ENCODE measurements around the gene MIOS. TPM values are rescaled to one million over a fixed set of nuclear protein-coding genes. Genes with fewer than 3 reads are reported as not detected.
"Not testable (repeated sequence)": the region's sequence is repeated elsewhere in the genome, so short reads cannot be mapped to it uniquely, and the experiment has no call there.

Gene MIOS
- total RNA-seq, 4 donors from 2014 or later, result 37.6 to 65.6 (median 52.3) TPM

GRCh38 chr7:7554649-7555575, 11.8 kb upstream of the MIOS start:
- 39 to 41% methylated on average over 8 of the region's 8 CpGs for WGBS, 2 donors
- intact Hi-C loops (cut with DNase I; ENCODE audit: low total_unique reads), result no loop called here
- TF ChIP-seq POLR2A (IDR thresholded peaks at IDR 0.05) (no peak), CTCF (IDR thresholded peaks at IDR 0.05) (no peak)
- no peak for DNase-seq (ENCODE audit: low spot score in 2 of 2)
- H3K4me3 ChIP-seq (ENCODE audit: low read depth, poor library complexity, severe bottlenecking), result no peak overlapping the region

GRCh38 chr7:7556852-7557251, 9.8 kb upstream of the MIOS start:
- H3K4me3 ChIP-seq (ENCODE audit: low read depth, poor library complexity, severe bottlenecking), result no peak overlapping the region
- no peak for DNase-seq (ENCODE audit: low spot score in 2 of 2)
- intact Hi-C loops (cut with DNase I; ENCODE audit: low total_unique reads), result no loop called here
- WGBS, 2 donors, result 100% methylated on average over 1 of the region's 1 CpG
- TF ChIP-seq POLR2A (IDR thresholded peaks at IDR 0.05), result no peak
- TF ChIP-seq CTCF (IDR thresholded peaks at IDR 0.05), result no peak

GRCh38 chr7:7557252-7557651, 9.4 kb upstream of the MIOS start:
- intact Hi-C loops (cut with DNase I; ENCODE audit: low total_unique reads), result no loop called here
- DNase-seq (ENCODE audit: low spot score in 2 of 2), result no peak
- TF ChIP-seq POLR2A (IDR thresholded peaks at IDR 0.05) (no peak), CTCF (IDR thresholded peaks at IDR 0.05) (no peak)
- WGBS, 2 donors, result 84 to 100% methylated on average over 5 of the region's 5 CpGs
- no peak overlapping the region for H3K4me3 ChIP-seq (ENCODE audit: low read depth, poor library complexity, severe bottlenecking)

- H3K4me3 ChIP-seq (ENCODE audit: low read depth, poor library complexity, severe bottlenecking); intact Hi-C loops (cut with DNase I; ENCODE audit: low total_unique reads); DNase-seq (ENCODE audit: low spot score in 2 of 2): not testable (repeated sequence)
- 97 to 99% methylated on average over 5 of the region's 5 CpGs for WGBS, 2 donors
These were observed 5.1 kb upstream of the MIOS start for GRCh38 chr7:7561591-7561990.

- intact Hi-C loops (cut with DNase I; ENCODE audit: low total_unique reads), result no loop called here
- DNase-seq (ENCODE audit: low spot score in 2 of 2), result no peak
- TF ChIP-seq POLR2A (IDR thresholded peaks at IDR 0.05), result no peak
- no peak for TF ChIP-seq CTCF (IDR thresholded peaks at IDR 0.05)
- H3K4me3 ChIP-seq (ENCODE audit: low read depth, poor library complexity, severe bottlenecking), result no peak overlapping the region
- 53 to 66% methylated on average over 3 of the region's 3 CpGs for WGBS, 2 donors
These were observed 3.9 kb upstream of the MIOS start for GRCh38 chr7:7562736-7563135.

GRCh38 chr7:7563269-7563668, 3.4 kb upstream of the MIOS start:
- no peak overlapping the region for H3K4me3 ChIP-seq (ENCODE audit: low read depth, poor library complexity, severe bottlenecking)
- intact Hi-C loops (cut with DNase I; ENCODE audit: low total_unique reads), result no loop called here
- WGBS, 2 donors, result 63 to 70% methylated on average over 5 of the region's 5 CpGs
- no peak for DNase-seq (ENCODE audit: low spot score in 2 of 2)
- TF ChIP-seq POLR2A (IDR thresholded peaks at IDR 0.05) (no peak), CTCF (IDR thresholded peaks at IDR 0.05) (no peak)
